ENCODE measurements around the gene C16orf78.

DNA sequence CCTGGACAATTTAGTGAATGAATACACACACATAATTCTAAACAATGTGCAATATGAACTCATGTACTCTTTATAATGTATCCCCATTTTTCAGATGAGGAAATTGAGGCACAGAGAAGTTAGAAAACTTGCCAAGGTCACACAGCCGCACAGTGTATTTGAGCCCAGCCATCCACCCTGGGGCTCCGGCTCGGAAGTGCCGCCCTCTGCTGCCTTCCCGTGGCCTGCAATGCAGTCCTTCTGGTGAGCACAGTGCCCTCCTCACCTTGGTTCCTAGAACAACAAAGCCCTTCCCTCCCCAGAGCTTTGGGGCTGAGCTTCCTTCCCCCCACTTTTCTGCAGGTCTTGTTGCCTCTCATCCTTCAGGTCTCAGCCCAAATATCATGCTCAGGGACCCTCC, 63.7 kb downstream of the C16orf78 start:
- TF ChIP-seq, protein P1, sequence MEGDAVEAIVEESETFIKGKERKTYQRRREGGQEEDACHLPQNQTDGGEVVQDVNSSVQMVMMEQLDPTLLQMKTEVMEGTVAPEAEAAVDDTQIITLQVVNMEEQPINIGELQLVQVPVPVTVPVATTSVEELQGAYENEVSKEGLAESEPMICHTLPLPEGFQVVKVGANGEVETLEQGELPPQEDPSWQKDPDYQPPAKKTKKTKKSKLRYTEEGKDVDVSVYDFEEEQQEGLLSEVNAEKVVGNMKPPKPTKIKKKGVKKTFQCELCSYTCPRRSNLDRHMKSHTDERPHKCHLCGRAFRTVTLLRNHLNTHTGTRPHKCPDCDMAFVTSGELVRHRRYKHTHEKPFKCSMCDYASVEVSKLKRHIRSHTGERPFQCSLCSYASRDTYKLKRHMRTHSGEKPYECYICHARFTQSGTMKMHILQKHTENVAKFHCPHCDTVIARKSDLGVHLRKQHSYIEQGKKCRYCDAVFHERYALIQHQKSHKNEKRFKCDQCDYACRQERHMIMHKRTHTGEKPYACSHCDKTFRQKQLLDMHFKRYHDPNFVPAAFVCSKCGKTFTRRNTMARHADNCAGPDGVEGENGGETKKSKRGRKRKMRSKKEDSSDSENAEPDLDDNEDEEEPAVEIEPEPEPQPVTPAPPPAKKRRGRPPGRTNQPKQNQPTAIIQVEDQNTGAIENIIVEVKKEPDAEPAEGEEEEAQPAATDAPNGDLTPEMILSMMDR (IDR thresholded peaks at IDR 0.05), result no peak
- no peak for TF ChIP-seq POLR2A (IDR thresholded peaks at IDR 0.05)
- no peak for TF ChIP-seq EP300 (IDR thresholded peaks at IDR 0.05)
